RWPE1 (cell line): Measurements from ENCODE around the gene ACOD1.

Experiments
- CTCF ChIA-PET: fragments of 350-600 bp; sonication (Branson Sonifier 250); formaldehyde crosslinking; extraction: SDS; loops from one replicate; lab custom pipeline; 2021; lab: Yijun Ruan, JAX
- POLR2A ChIA-PET: fragments of 400-600 bp; formaldehyde crosslinking; extraction: SDS; loops from one replicate; lab custom pipeline; 2020; ENCODE audit warnings: antibody characterized with exemption; ENCODE audit not compliant: low non-redundant PET; lab: Yijun Ruan, JAX
- DNase-seq: peaks from one replicate; pipeline ENCODE4 v3.0.0; 2012; ENCODE audit warnings: low spot score
- H3K27ac ChIP-seq: fragments of 450-650 bp; 2 replicates; pipeline ENCODE4 v1.5.1; 2017
- CTCF ChIP-seq: fragments of 450-650 bp; conservative IDR thresholded peaks from 2 replicates; pipeline ENCODE4 v1.5.1; 2017; ENCODE audit warnings: low read depth, mild to moderate bottlenecking

ACOD1 gene

GRCh38 chr13:76944456-76944855 lies 3.9 kb upstream of the ACOD1 start:
- ChIA-PET POLR2A (no interaction called here), CTCF (no interaction called here)
- no peak for TF ChIP-seq CTCF
- H3K27ac ChIP-seq, result peak overlapping the region; percentile 87
- DNase-seq, result peak; percentile 58

- CTCF ChIA-PET, result no interaction called here
- DNase-seq, result no peak
- TF ChIP-seq CTCF, result no peak
- H3K27ac ChIP-seq, result no peak overlapping the region
- POLR2A ChIA-PET, result no interaction called here
These were observed 1.8 kb downstream of the ACOD1 start for GRCh38 chr13:76950101-76950500.

- CTCF ChIA-PET, result interaction anchor here (0.7 kb wide), 1 partner anchor 1309 kb away, joined by 3 read pairs; no protein-coding TSS in a partner anchor
- POLR2A ChIA-PET, result no interaction called here
- H3K27ac ChIP-seq, result no peak overlapping the region
- DNase-seq, result no peak
- TF ChIP-seq CTCF, result no peak
These were observed 5.7 kb downstream of the ACOD1 start for GRCh38 chr13:76953968-76954367.

GRCh38 chr13:76954538-76954937 lies 6.2 kb downstream of the ACOD1 start:
- CTCF ChIA-PET, result interaction anchor here (0.7 kb wide), 1 partner anchor 1309 kb away, joined by 3 read pairs; no protein-coding TSS in a partner anchor
- DNase-seq, result no peak
- H3K27ac ChIP-seq, result no peak overlapping the region
- POLR2A ChIA-PET, result no interaction called here
- no peak for TF ChIP-seq CTCF

GRCh38 chr13:76955193-76955592 lies 6.9 kb downstream of the ACOD1 start:
- ChIA-PET POLR2A (no interaction called here), CTCF (no interaction called here)
- DNase-seq, result no peak
- no peak overlapping the region for H3K27ac ChIP-seq
- no peak for TF ChIP-seq CTCF

GRCh38 chr13:76955661-76956060 lies 7.3 kb downstream of the ACOD1 start:
- ChIA-PET POLR2A (no interaction called here), CTCF (no interaction called here)
- TF ChIP-seq CTCF, result no peak
- H3K27ac ChIP-seq, result no peak overlapping the region
- no peak for DNase-seq
